HCT116 (cell line): Measurements from ENCODE around the gene GOLGA6L2. TPM values are rescaled to one million over a fixed set of nuclear protein-coding genes. Genes with fewer than 3 reads are reported as not detected.

Experiments used
- ATAC-seq: fragments of 200-7000 bp; cut with Tn5 transposase; 2 replicates; pipeline ENCODE4 v1.9.1; 2020; ENCODE audit warnings: mild to moderate bottlenecking, moderate library complexity
- BruUV-seq: library from RNA; stranded (reverse); fragments of 400-500 nt; replicated peaks from 2 replicates; lab custom pipeline; 2021; lab: Mats Ljungman, UMichigan
- CTCF ChIA-PET: fragments of 300-600 bp; sonication (Branson Sonifier 250); formaldehyde crosslinking; loops from one replicate; lab custom pipeline; 2021; ENCODE audit warnings: antibody characterized with exemption; lab: Charles Lee
- POLR2A ChIA-PET: fragments of 300-600, 350-600 bp; sonication (Branson Sonifier 250); formaldehyde crosslinking; loops from one replicate; lab custom pipeline; 2021; ENCODE audit warnings: antibody characterized with exemption; lab: Charles Lee
- RAD21 ChIA-PET, 2 experiments: fragments of 300-600 bp; sonication (Branson Sonifier 250); formaldehyde crosslinking; loops; one replicate each; lab custom pipeline; 2023; ENCODE audit warnings: low total read pairs in 2 of 2; ENCODE audit not compliant: uncharacterized antibody in 2 of 2, unreplicated experiment in 2 of 2, low non-redundant PET in 1 of 2; lab: Charles Lee
- DNase-seq: peaks from one replicate; pipeline ENCODE4 v3.0.0-alpha.2; 2010; ENCODE audit warnings: low read depth, low spot score
- H2AFZ ChIP-seq: fragments of 200-600 bp; shearing (Covaris generic), sonication (generic); 2 replicates; pipeline ENCODE4 v1.6.1; 2017; ENCODE audit warnings: low read depth, mixed run types, mixed read lengths, antibody characterized with exemption, low read length; ENCODE audit not compliant: poor library complexity, severe bottlenecking
- H3K27ac ChIP-seq: 2 replicates; pipeline ENCODE4 v1.5.1; 2012; ENCODE audit warnings: low read depth, low read length
- H3K27me3 ChIP-seq: fragments of 200-600 bp; sonication (generic); 2 replicates; pipeline ENCODE4 v1.6.1; 2016; ENCODE audit warnings: mixed run types, low read length, mixed read lengths; ENCODE audit not compliant: insufficient read depth
- H3K36me3 ChIP-seq, 2 experiments: fragments of 200-500 bp in 1 of 2; fragments of 200-600 bp in 1 of 2; sonication (Bioruptor generic) in 1 of 2; sonication (generic) in 1 of 2; 2 replicates each; pipeline versions ENCODE4 v1.5.1 to v1.6.1; 2014 to 2016; ENCODE audit warnings: low read length in 2 of 2, inconsistent platforms in 1 of 2, mixed read lengths in 1 of 2, mixed run types in 1 of 2; ENCODE audit not compliant: insufficient read depth in 2 of 2, control insufficient read depth in 1 of 2
- H3K4me1 ChIP-seq, 2 experiments: fragments of 200-600 bp in 1 of 2; sonication (generic) in 1 of 2; 2 replicates each; pipeline versions ENCODE4 v1.5.1 to v1.6.1; 2012 to 2017; ENCODE audit warnings: low read length in 2 of 2, inconsistent platforms in 1 of 2, mild to moderate bottlenecking in 1 of 2, mixed read lengths in 1 of 2, mixed run types in 1 of 2, moderate library complexity in 1 of 2; ENCODE audit not compliant: insufficient read depth in 2 of 2, control insufficient read depth in 1 of 2
- H3K4me2 ChIP-seq: fragments of 200-600 bp; sonication (generic); 2 replicates; pipeline ENCODE4 v1.6.1; 2017; ENCODE audit warnings: mixed run types, low read length, mixed read lengths
- H3K4me3 ChIP-seq, 2 experiments: fragments of 200-600 bp in 1 of 2; sonication (generic) in 1 of 2; replicated peaks in 1 of 2; 2 replicates each; pipeline ENCODE4 v1.5.1; 2011 to 2016; ENCODE audit warnings: low read length in 2 of 2, control low read depth in 1 of 2, low read depth in 1 of 2, mild to moderate bottlenecking in 1 of 2, mixed read lengths in 1 of 2, mixed run types in 1 of 2
- H3K79me2 ChIP-seq: fragments of 200-600 bp; sonication (generic); 2 replicates; pipeline ENCODE4 v1.6.1; 2017; ENCODE audit warnings: mild to moderate bottlenecking, mixed run types, low read length, moderate library complexity, mixed read lengths; ENCODE audit not compliant: insufficient read depth
- H3K9ac ChIP-seq: fragments of 200-600 bp; sonication (generic); 2 replicates; pipeline ENCODE4 v1.6.1; 2016; ENCODE audit warnings: low read length, mixed read lengths
- H3K9me2 ChIP-seq: fragments of 200-600 bp; sonication (generic), shearing (Covaris generic); 2 replicates; pipeline ENCODE4 v1.6.1; 2017; ENCODE audit warnings: mixed run types, mild to moderate bottlenecking, moderate library complexity; ENCODE audit not compliant: insufficient read depth
- H3K9me3 ChIP-seq, 2 experiments: fragments of 200-500 bp in 1 of 2; fragments of 200-600 bp in 1 of 2; sonication (Bioruptor generic) in 1 of 2; sonication (generic) in 1 of 2; 2 replicates each; pipeline ENCODE4 v1.6.1; 2014 to 2017; ENCODE audit warnings: low read length in 2 of 2, mixed read lengths in 2 of 2, inconsistent platforms in 1 of 2, low read depth in 1 of 2, mild to moderate bottlenecking in 1 of 2, mixed run types in 1 of 2, moderate library complexity in 1 of 2; ENCODE audit not compliant: control insufficient read depth in 1 of 2, insufficient read depth in 1 of 2
- H4K20me1 ChIP-seq: fragments of 200-600 bp; sonication (generic), shearing (Covaris generic); 2 replicates; pipeline ENCODE4 v1.6.1; 2017; ENCODE audit warnings: mixed run types, mild to moderate bottlenecking, moderate library complexity; ENCODE audit not compliant: insufficient read depth
- CBX3 ChIP-seq: IDR thresholded peaks from 2 replicates; pipeline ENCODE4 v1.6.1; 2012; ENCODE audit warnings: low read depth
- CEBPB ChIP-seq: IDR thresholded peaks from 2 replicates; pipeline ENCODE4 v1.6.1; 2012; ENCODE audit warnings: low read depth
- EGR1 ChIP-seq: IDR thresholded peaks from 2 replicates; pipeline ENCODE4 v1.6.1; 2012; ENCODE audit warnings: low read depth
- ELF1 ChIP-seq: IDR thresholded peaks from 2 replicates; pipeline ENCODE4 v1.6.1; 2012; ENCODE audit warnings: low read depth, borderline replicate concordance
- EZH2phosphoT487 ChIP-seq: fragments of 200-600 bp; IDR thresholded peaks from 2 replicates; pipeline ENCODE4 v1.6.1; 2018; ENCODE audit warnings: antibody characterized with exemption, borderline replicate concordance
- RAD21 ChIP-seq: IDR thresholded peaks from 2 replicates; pipeline ENCODE4 v1.6.1; 2012; ENCODE audit warnings: low read depth, mild to moderate bottlenecking
- SIN3A ChIP-seq: IDR thresholded peaks from 2 replicates; pipeline ENCODE4 v1.6.1; 2012; ENCODE audit warnings: low read depth
- TCF7L2 ChIP-seq: IDR thresholded peaks from 2 replicates; pipeline ENCODE4 v1.7.0; 2011; ENCODE audit warnings: borderline replicate concordance, inconsistent platforms; ENCODE audit not compliant: insufficient read depth, insufficient read length; ENCODE audit errors: extremely low read depth
- YY1 ChIP-seq: IDR thresholded peaks from 2 replicates; pipeline ENCODE4 v1.6.1; 2011; ENCODE audit warnings: low read length, low read depth, moderate library complexity, mild to moderate bottlenecking; ENCODE audit not compliant: insufficient replicate concordance; ENCODE audit errors: extremely low read depth
- intact Hi-C: fragments of 100-400 bp; cut with micrococcal nuclease; formaldehyde crosslinking; loops from 2 replicates; pipeline ENCODE4 v1.10.0; 2022
- total RNA-seq: library from RNA; stranded (reverse); gene quantifications from one replicate; pipeline ENCODE4 v1.2.1, GENCODE V29; 2021; ENCODE audit not compliant: unreplicated experiment
- TF ChIP-seq, protein P1 (sequence below): IDR thresholded peaks from 2 replicates; pipeline ENCODE4 v1.6.1; 2011; ENCODE audit warnings: mild to moderate bottlenecking, low read length, moderate library complexity; ENCODE audit not compliant: insufficient replicate concordance; ENCODE audit errors: extremely low read depth
- TF ChIP-seq, protein P2 (sequence below): IDR thresholded peaks from 2 replicates; pipeline ENCODE4 v1.6.1; 2012; ENCODE audit warnings: low read depth
- TF ChIP-seq, protein P3 (sequence below), 3 experiments: fragments of 200-600 bp in 1 of 3; sonication (generic) in 1 of 3; IDR thresholded peaks in 2 of 3; conservative IDR thresholded peaks in 1 of 3; 2 replicates each; pipeline ENCODE4 v1.5.1; 2012 to 2017; ENCODE audit warnings: low read depth in 2 of 3, low read length in 2 of 3, antibody characterized with exemption in 1 of 3, borderline replicate concordance in 1 of 3, control low read depth in 1 of 3, mild to moderate bottlenecking in 1 of 3, mixed read lengths in 1 of 3, mixed run types in 1 of 3, moderate library complexity in 1 of 3; ENCODE audit not compliant: insufficient read depth in 1 of 3

GOLGA6L2 gene
- total RNA-seq, 1 experiment from 2014 or later, result not detected

DNA sequence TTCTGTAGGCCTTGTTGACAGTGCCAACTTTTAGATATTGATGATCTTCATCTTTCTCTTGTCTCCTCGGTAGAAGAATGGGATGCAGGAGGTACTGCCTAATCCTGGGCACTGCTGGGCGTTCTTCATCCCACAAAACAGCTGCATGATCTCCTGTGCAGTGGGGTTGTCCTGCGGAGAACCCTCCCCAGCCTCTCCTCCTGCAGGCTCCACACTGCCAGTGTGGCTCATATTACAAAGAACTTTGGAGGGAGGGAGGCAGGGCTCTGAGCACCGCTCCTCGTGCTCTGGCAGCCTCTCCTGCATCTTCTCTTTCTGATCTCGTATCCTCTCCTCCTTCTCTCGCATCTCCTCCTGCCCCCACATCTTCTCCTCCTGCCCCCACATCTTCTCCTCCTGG, 7.5 kb downstream of the GOLGA6L2 start:
- BruUV-seq, result no TSS peak
- no peak overlapping the region for H3K4me2 ChIP-seq
- no peak overlapping the region for H3K9ac ChIP-seq
- no peaks in the 10 kb centered on the region for H3K9me3 ChIP-seq
- RAD21 ChIA-PET, result no interaction called here
- no peaks in the 10 kb centered on the region for H4K20me1 ChIP-seq
- no peak overlapping the region for H2AFZ ChIP-seq
- H3K4me1 ChIP-seq, result no peaks in the 10 kb centered on the region
- H3K9me2 ChIP-seq, result no peaks in the 10 kb centered on the region
- TF ChIP-seq, protein P1, sequence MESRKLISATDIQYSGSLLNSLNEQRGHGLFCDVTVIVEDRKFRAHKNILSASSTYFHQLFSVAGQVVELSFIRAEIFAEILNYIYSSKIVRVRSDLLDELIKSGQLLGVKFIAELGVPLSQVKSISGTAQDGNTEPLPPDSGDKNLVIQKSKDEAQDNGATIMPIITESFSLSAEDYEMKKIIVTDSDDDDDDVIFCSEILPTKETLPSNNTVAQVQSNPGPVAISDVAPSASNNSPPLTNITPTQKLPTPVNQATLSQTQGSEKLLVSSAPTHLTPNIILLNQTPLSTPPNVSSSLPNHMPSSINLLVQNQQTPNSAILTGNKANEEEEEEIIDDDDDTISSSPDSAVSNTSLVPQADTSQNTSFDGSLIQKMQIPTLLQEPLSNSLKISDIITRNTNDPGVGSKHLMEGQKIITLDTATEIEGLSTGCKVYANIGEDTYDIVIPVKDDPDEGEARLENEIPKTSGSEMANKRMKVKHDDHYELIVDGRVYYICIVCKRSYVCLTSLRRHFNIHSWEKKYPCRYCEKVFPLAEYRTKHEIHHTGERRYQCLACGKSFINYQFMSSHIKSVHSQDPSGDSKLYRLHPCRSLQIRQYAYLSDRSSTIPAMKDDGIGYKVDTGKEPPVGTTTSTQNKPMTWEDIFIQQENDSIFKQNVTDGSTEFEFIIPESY, result no peak
- TF ChIP-seq CEBPB (no peak), RAD21 (no peak), SIN3A (no peak), ELF1 (no peak), CBX3 (no peak), EZH2phosphoT487 (no peak), YY1 (no peak), EGR1 (no peak), TCF7L2 (no peak)
- TF ChIP-seq, protein P2, sequence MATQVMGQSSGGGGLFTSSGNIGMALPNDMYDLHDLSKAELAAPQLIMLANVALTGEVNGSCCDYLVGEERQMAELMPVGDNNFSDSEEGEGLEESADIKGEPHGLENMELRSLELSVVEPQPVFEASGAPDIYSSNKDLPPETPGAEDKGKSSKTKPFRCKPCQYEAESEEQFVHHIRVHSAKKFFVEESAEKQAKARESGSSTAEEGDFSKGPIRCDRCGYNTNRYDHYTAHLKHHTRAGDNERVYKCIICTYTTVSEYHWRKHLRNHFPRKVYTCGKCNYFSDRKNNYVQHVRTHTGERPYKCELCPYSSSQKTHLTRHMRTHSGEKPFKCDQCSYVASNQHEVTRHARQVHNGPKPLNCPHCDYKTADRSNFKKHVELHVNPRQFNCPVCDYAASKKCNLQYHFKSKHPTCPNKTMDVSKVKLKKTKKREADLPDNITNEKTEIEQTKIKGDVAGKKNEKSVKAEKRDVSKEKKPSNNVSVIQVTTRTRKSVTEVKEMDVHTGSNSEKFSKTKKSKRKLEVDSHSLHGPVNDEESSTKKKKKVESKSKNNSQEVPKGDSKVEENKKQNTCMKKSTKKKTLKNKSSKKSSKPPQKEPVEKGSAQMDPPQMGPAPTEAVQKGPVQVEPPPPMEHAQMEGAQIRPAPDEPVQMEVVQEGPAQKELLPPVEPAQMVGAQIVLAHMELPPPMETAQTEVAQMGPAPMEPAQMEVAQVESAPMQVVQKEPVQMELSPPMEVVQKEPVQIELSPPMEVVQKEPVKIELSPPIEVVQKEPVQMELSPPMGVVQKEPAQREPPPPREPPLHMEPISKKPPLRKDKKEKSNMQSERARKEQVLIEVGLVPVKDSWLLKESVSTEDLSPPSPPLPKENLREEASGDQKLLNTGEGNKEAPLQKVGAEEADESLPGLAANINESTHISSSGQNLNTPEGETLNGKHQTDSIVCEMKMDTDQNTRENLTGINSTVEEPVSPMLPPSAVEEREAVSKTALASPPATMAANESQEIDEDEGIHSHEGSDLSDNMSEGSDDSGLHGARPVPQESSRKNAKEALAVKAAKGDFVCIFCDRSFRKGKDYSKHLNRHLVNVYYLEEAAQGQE, result no peak
- TF ChIP-seq, protein P3, sequence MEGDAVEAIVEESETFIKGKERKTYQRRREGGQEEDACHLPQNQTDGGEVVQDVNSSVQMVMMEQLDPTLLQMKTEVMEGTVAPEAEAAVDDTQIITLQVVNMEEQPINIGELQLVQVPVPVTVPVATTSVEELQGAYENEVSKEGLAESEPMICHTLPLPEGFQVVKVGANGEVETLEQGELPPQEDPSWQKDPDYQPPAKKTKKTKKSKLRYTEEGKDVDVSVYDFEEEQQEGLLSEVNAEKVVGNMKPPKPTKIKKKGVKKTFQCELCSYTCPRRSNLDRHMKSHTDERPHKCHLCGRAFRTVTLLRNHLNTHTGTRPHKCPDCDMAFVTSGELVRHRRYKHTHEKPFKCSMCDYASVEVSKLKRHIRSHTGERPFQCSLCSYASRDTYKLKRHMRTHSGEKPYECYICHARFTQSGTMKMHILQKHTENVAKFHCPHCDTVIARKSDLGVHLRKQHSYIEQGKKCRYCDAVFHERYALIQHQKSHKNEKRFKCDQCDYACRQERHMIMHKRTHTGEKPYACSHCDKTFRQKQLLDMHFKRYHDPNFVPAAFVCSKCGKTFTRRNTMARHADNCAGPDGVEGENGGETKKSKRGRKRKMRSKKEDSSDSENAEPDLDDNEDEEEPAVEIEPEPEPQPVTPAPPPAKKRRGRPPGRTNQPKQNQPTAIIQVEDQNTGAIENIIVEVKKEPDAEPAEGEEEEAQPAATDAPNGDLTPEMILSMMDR (IDR thresholded peaks at IDR 0.05 in 2 of 3, conservative IDR thresholded peaks at IDR 0.05 in 1 of 3; ENCODE audit: borderline replicate concordance in 1 of 3, insufficient read depth in 1 of 3, low read depth in 2 of 3, low read length in 2 of 3), result no peak
- H3K36me3 ChIP-seq, result no peaks in the 10 kb centered on the region
- no peak overlapping the region for H3K4me3 ChIP-seq
- ATAC-seq (no peak), DNase-seq (no peak)
- peaks cover 21% of the 10 kb centered on the region for H3K27me3 ChIP-seq
- H3K27ac ChIP-seq, result no peak overlapping the region
- POLR2A ChIA-PET, result no interaction called here
- no peaks in the 10 kb centered on the region for H3K79me2 ChIP-seq
- intact Hi-C loops, result loop anchor here (5.0 kb wide), 1 partner anchor 48 kb away; no protein-coding TSS in a partner anchor
- CTCF ChIA-PET, result no interaction called here
